Measurements from ENCODE around the gene C12orf42. TPM values are rescaled to one million over a fixed set of nuclear protein-coding genes. Genes with fewer than 3 reads are reported as not detected.

The C12orf42 gene
- total and polyA plus RNA-seq, 7 donors, result 0.93 TPM; not detected in 6

GRCh38 chr12:103288016-103288415 is 207.8 kb downstream of the C12orf42 start:
- Histone ChIP-seq H3K9me3 (no peaks in the 10 kb centered on the region), H3K4me1 (no peaks in the 10 kb centered on the region), H3K27me3 (no peaks in the 10 kb centered on the region), H3K27ac (no peak overlapping the region), H3K4me3 (no peak overlapping the region), H3K36me3 (no peaks in the 10 kb centered on the region)
- WGBS, 2 donors, result 60 to 67% methylated on average over 3 of the region's 3 CpGs
- DNase-seq, result no peak
- intact Hi-C loops (cut with DNase I), result no loop called here
- no peak for TF ChIP-seq CTCF (IDR thresholded peaks at IDR 0.05)

- H3K27me3 ChIP-seq, result no peaks in the 10 kb centered on the region
- no peak for TF ChIP-seq CTCF (IDR thresholded peaks at IDR 0.05)
- no peak for TF ChIP-seq POLR2AphosphoS5 (IDR thresholded peaks at IDR 0.05)
- no peak for TF ChIP-seq EP300 (IDR thresholded peaks at IDR 0.05)
- WGBS, 2 donors, result 60 to 78% methylated on average over 2 of the region's 2 CpGs
- no peaks in the 10 kb centered on the region for H3K4me1 ChIP-seq
- intact Hi-C loops (cut with DNase I), result no loop called here
- no peak overlapping the region for H3K4me3 ChIP-seq
- no peak overlapping the region for H3K27ac ChIP-seq
- no peaks in the 10 kb centered on the region for H3K9me3 ChIP-seq
- DNase-seq, result no peak
- no peaks in the 10 kb centered on the region for H3K36me3 ChIP-seq
Measured at GRCh38 chr12:103282124-103282523, 213.6 kb downstream of the C12orf42 start.

GRCh38 chr12:103279444-103279843 is 216.3 kb downstream of the C12orf42 start:
- H3K27me3 ChIP-seq, result no peaks in the 10 kb centered on the region
- no peak overlapping the region for H3K27ac ChIP-seq
- no peaks in the 10 kb centered on the region for H3K9me3 ChIP-seq
- WGBS, 2 donors, result 43 to 64% methylated on average over 2 of the region's 2 CpGs
- H3K4me1 ChIP-seq, result no peaks in the 10 kb centered on the region
- TF ChIP-seq POLR2A (IDR thresholded peaks at IDR 0.05), result no peak
- no peak for TF ChIP-seq POLR2AphosphoS5 (IDR thresholded peaks at IDR 0.05)
- TF ChIP-seq EP300 (IDR thresholded peaks at IDR 0.05), result no peak
- no peak for TF ChIP-seq CTCF (IDR thresholded peaks at IDR 0.05)
- intact Hi-C loops (cut with DNase I), result no loop called here
- no peaks in the 10 kb centered on the region for H3K36me3 ChIP-seq
- no peak for DNase-seq
- no peak overlapping the region for H3K4me3 ChIP-seq

GRCh38 chr12:103278329-103278728 is 217.4 kb downstream of the C12orf42 start:
- intact Hi-C loops (cut with DNase I), result no loop called here

More at GRCh38 chr12:103278329-103278728, 217.4 kb downstream of the C12orf42 start:
- no peaks in the 10 kb centered on the region for H3K36me3 ChIP-seq
- no peak overlapping the region for H3K27ac ChIP-seq
- no peaks in the 10 kb centered on the region for H3K9me3 ChIP-seq
- H3K27me3 ChIP-seq, result no peaks in the 10 kb centered on the region
- H3K4me3 ChIP-seq, result no peak overlapping the region
- TF ChIP-seq POLR2AphosphoS5 (IDR thresholded peaks at IDR 0.05) (no peak), POLR2A (IDR thresholded peaks at IDR 0.05) (no peak), CTCF (IDR thresholded peaks at IDR 0.05) (no peak), EP300 (IDR thresholded peaks at IDR 0.05) (no peak)
- WGBS, 2 donors, result 60 to 66% methylated on average over 3 of the region's 3 CpGs
- DNase-seq, result no peak
- H3K4me1 ChIP-seq, result no peaks in the 10 kb centered on the region

Measured in sigmoid colon (tissue), 7 donors.